ENCODE measurements around the gene RPUSD1.

DNA sequence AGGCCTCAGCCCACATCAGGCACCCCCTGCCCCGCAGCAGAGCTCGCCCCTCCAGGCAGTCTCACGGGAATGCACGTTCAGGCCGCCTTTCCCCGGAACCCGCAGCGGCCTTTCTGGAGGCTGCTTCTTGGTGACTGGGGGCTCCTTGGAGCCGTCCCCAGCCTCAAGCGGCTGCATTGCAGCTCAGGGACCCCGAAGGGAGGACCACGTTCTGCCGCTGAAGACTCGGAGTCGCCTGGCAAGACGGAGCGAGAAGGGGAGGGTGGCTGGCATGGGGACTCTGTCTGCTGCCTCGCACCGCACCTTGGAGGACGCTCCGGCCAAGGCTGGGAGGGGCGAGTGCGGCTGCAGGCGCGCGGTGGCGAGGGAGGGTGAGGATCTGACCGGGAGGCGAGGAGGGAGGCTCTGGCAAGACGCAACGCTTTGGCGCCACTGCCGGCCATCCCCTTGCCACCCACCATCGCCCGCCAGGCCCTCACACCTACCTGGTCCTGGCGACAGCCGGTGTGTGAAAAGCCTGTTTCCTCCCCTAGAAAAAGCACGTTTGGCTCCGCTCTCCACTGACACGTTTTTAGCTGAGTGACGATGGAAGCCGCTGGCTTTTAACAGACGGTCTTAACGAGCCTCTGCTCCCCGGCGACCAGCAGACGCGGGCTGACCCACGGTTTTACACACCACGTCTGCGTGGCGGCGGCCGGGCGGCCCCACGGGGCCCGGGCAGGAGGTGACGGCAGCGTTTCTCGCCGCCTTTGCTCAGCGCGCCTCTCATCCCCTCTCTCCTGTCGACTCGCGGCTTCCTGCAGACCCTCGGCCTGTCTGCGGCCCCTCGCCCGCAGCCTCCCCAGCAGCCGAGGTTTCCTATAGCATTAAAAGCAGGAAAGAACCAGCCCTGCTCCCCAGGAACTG is 29.1 kb upstream of the RPUSD1 start:
- TF ChIP-seq, protein P1, sequence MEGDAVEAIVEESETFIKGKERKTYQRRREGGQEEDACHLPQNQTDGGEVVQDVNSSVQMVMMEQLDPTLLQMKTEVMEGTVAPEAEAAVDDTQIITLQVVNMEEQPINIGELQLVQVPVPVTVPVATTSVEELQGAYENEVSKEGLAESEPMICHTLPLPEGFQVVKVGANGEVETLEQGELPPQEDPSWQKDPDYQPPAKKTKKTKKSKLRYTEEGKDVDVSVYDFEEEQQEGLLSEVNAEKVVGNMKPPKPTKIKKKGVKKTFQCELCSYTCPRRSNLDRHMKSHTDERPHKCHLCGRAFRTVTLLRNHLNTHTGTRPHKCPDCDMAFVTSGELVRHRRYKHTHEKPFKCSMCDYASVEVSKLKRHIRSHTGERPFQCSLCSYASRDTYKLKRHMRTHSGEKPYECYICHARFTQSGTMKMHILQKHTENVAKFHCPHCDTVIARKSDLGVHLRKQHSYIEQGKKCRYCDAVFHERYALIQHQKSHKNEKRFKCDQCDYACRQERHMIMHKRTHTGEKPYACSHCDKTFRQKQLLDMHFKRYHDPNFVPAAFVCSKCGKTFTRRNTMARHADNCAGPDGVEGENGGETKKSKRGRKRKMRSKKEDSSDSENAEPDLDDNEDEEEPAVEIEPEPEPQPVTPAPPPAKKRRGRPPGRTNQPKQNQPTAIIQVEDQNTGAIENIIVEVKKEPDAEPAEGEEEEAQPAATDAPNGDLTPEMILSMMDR (IDR thresholded peaks at IDR 0.05), result no peak
- TF ChIP-seq, protein P2, sequence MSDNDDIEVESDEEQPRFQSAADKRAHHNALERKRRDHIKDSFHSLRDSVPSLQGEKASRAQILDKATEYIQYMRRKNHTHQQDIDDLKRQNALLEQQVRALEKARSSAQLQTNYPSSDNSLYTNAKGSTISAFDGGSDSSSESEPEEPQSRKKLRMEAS (CRISPR knock-in tag; IDR thresholded peaks at IDR 0.05), result no peak
- TF ChIP-seq MLX (CRISPR knock-in tag; IDR thresholded peaks at IDR 0.05) (no peak), ZNF423 (CRISPR knock-in tag; IDR thresholded peaks at IDR 0.05) (no peak)
